Measurements from ENCODE around the gene RTL10. TPM values are rescaled to one million over a fixed set of nuclear protein-coding genes. Genes with fewer than 3 reads are reported as not detected.

Gene RTL10
- total RNA-seq, 4 donors from 2014 or later = 6.8 to 24.3 (median 17.7) TPM

DNA sequence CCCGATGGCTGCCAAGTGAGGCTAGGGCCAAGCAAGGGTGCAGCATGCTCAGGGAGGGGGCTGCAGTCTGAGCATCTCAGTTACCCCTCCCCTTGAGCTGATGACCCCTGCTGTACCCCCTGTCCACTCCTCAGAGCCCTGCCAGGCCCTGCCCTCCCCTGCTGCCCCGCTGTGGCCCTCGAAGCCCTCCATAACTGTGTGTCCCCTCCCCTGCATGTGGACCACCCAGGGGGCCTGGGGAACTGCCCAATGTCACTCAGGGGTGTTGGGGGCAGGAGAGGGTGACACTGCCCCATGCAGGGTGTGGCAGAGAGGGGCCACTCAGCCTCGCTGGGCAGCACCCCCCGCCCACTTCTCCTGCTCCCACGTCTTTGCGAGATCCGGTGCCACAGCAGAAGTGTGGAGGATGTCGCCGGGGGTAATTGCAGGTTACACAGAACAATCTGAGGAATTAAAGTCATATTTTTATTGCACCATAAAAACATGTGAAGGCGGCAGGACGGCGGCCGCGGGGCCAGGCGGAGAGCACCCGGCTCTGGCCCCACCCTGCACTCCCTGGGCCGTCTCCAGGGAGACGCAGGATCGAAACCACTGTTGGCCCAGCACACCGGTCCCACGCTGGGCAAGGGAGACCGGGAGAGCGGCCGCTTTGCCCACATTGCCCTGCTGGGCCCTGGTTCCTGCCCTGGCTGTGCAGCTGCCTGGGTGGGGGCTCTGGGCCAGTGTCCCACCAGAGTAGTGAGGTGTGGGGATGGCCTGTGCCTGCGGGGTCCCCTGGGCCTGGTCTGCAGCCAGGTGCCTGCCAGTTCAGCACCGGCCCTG lies 18.7 kb upstream of the RTL10 start:
- no peaks in the 10 kb centered on the region for H3K36me3 ChIP-seq
- no peak overlapping the region for H3K27ac ChIP-seq
- no peak for TF ChIP-seq POLR2A (IDR thresholded peaks at IDR 0.05)
- TF ChIP-seq, protein P1, sequence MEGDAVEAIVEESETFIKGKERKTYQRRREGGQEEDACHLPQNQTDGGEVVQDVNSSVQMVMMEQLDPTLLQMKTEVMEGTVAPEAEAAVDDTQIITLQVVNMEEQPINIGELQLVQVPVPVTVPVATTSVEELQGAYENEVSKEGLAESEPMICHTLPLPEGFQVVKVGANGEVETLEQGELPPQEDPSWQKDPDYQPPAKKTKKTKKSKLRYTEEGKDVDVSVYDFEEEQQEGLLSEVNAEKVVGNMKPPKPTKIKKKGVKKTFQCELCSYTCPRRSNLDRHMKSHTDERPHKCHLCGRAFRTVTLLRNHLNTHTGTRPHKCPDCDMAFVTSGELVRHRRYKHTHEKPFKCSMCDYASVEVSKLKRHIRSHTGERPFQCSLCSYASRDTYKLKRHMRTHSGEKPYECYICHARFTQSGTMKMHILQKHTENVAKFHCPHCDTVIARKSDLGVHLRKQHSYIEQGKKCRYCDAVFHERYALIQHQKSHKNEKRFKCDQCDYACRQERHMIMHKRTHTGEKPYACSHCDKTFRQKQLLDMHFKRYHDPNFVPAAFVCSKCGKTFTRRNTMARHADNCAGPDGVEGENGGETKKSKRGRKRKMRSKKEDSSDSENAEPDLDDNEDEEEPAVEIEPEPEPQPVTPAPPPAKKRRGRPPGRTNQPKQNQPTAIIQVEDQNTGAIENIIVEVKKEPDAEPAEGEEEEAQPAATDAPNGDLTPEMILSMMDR (IDR thresholded peaks at IDR 0.05) = no peak
- H3K4me3 ChIP-seq = no peak overlapping the region
- intact Hi-C loops (cut with DNase I; ENCODE audit: low total_unique reads) = no loop called here
- H3K9me3 ChIP-seq = no peaks in the 10 kb centered on the region
- peaks cover 0 to 4% of the 10 kb centered on the region in 2 donors for H3K4me1 ChIP-seq
- peak; percentile 11 to 12 for DNase-seq
- H3K27me3 ChIP-seq = no peaks in the 10 kb centered on the region

DNA sequence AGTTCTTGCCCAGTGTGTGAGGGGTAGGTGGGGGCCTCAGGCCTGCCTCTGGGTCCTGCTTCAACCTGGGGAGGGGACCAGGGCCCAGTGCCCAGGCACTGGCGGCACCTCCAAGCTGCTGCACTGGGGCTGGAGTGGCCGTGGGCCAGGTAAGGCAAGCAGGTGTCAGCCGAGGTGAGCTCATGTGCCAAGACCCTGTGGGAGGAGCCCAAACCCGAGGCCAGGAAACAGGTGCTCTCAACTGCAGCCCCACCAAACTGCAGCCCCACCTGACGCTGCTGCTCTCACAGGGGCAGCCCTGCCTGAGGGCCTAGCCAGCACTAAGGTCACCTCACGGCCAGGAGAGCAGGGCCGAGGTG lies 18.1 kb upstream of the RTL10 start:
- intact Hi-C loops (cut with DNase I; ENCODE audit: low total_unique reads) = no loop called here
- DNase-seq = peak; percentile 12 to 14

DNA sequence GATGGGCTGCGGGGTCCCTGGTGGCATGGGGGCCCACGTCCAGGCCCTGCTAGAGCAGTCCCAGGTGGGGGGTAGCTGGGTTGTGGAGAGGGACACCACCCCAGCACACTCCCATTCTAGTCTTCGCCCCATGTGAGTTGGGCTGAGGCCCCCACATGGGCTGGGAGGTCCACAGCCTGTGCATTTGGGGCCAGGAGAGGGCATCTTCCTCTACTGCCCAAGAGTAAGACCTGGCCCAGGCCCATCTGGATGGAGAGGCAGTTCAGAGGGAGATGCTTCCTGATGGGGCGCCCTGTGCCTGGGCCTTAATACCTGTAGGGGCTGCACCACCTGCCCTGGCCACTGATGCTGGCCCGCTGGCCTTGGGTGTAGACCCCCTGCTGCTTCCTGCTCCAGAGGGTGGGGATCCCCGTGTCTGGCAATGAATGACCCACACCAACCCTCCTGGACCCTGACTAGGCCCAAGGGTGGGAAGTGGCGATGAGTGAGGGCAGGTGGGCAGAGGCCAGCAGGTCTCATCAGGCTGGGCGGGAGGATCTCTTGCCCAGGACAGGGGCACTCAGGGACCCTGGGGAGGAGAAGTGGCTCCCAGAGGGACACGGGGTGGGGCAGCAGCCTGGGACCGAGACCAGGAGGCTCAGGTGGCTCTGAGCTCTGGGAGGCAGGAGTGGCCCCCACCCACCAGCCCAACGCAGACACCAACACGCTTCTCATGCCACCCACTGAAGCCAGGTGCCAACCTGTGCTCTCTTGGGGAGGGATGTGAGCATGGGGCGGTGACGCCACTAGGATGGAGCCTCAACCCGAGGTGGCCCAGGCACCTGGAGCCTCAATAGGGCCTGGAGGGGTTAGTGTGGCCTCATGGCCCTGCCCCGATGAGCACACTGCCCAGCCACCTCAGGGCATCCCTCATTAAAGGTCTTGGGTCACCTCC lies 17.4 kb upstream of the RTL10 start:
- H3K36me3 ChIP-seq = no peaks in the 10 kb centered on the region
- peak; percentile 11 to 12 for DNase-seq
- peaks cover 0 to 4% of the 10 kb centered on the region in 2 donors for H3K4me1 ChIP-seq
- TF ChIP-seq POLR2A (IDR thresholded peaks at IDR 0.05) = no peak
- TF ChIP-seq, protein P1 (IDR thresholded peaks at IDR 0.05) = no peak
- no peaks in the 10 kb centered on the region for H3K27me3 ChIP-seq
- H3K4me3 ChIP-seq = no peak overlapping the region
- intact Hi-C loops (cut with DNase I; ENCODE audit: low total_unique reads) = no loop called here
- no peak overlapping the region for H3K27ac ChIP-seq
- no peaks in the 10 kb centered on the region for H3K9me3 ChIP-seq

More for the DNA sequence above, 18.1 kb upstream of the RTL10 start:
- Histone ChIP-seq H3K27me3 (no peaks in the 10 kb centered on the region), H3K4me3 (no peak overlapping the region), H3K27ac (no peak overlapping the region), H3K9me3 (no peaks in the 10 kb centered on the region), H3K36me3 (no peaks in the 10 kb centered on the region), H3K4me1 (peaks cover 0 to 4% of the 10 kb centered on the region in 2 donors)
- no peak for TF ChIP-seq POLR2A (IDR thresholded peaks at IDR 0.05)
- TF ChIP-seq, protein P1 (IDR thresholded peaks at IDR 0.05) = no peak

DNA sequence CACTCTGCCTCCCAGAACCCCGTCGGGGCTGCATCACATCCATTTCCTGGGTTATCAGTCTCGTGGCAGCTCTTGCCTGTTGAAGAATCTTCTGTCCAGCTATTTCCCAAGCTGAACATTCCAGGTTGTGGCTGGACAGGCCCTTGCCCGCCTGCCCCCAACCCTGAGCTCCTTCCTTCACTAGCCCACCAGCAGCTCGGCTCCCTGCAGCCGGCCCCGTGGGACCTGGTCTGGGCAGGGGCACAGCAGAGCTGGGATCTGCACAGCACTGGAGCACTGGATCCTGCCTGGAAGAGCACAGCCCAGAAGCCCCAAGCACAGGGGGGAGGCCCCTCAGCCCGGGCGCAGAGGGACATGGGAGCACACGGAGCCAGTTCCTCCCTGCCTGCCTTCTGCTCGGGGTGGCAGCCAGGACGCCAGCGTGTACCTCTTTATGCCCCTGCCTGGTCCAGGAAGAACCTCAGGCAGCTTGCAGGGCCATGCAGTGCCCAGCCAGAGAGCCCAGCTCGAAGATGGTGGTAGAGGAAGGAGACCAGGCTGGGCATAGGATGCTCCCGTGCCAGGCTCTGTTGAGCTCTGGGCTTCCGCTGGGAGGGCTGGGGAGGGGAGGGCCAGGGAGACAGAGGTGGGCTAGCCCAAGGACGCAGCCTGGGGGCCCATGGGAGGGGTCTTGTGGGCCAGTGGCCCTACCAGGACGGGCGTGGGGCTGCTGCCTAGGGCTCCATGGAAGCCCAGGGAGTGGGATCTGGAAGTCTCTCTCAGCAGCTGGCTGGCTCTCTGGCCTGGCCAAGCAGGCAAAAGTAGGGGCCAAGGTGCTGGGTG lies 16.6 kb upstream of the RTL10 start:
- intact Hi-C loops (cut with DNase I; ENCODE audit: low total_unique reads) = no loop called here

More for the DNA sequence above, 16.6 kb upstream of the RTL10 start:
- no peaks in the 10 kb centered on the region for H3K9me3 ChIP-seq
- H3K4me1 ChIP-seq = peaks cover 0 to 2% of the 10 kb centered on the region in 2 donors
- no peak overlapping the region for H3K4me3 ChIP-seq
- H3K27me3 ChIP-seq = no peaks in the 10 kb centered on the region
- TF ChIP-seq, protein P1 (IDR thresholded peaks at IDR 0.05) = no peak
- TF ChIP-seq POLR2A (IDR thresholded peaks at IDR 0.05) = no peak
- no peaks in the 10 kb centered on the region for H3K36me3 ChIP-seq
- H3K27ac ChIP-seq = no peak overlapping the region
- DNase-seq = no peak
